ENCODE measurements around the gene OR2AE1. TPM values are rescaled to one million over a fixed set of nuclear protein-coding genes. Genes with fewer than 3 reads are reported as not detected.

The OR2AE1 gene
- total and polyA plus RNA-seq, 9 of the 15 experiments (the other 6 are each of a cell fraction or from before 2014, with no cell fraction given): 0.27 TPM; not detected in 8

DNA sequence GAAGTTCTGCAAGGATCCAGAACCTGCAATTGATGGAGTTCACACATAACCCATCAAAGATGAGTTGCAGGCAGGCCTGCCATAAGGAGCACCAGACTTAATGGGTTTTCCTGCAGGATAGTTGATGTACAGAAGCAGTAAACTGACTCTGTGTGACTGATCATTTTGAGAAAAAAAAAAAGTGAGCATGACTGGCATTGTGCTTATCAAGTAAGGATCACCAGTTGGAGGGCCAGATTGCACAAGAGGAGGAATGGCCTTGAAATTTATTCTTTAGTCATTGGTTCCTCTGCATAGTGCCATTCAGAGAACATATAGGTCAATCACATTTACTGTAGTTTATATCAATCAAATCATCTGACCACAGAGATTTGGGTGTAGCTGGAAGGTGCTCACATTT is 45.2 kb downstream of the OR2AE1 start:
- ATAC-seq: no peak; the same call in 2 of the 3 replicates
- H3K4me2 ChIP-seq (ENCODE audit: insufficient read depth, low read length): 0 out of 2 replicates have a peak overlapping the region, but pooled peaks have one; percentile 1
- FAIRE-seq: no peak
- intact Hi-C loops (cut with micrococcal nuclease): loop anchor here (5.0 kb wide), 1 partner anchor 39 kb away; no protein-coding TSS in a partner anchor
- ChIA-PET POLR2A (interaction anchor here (1.4 kb wide), 1 partner anchor 8 kb away, joined by 5 read pairs; no protein-coding TSS in a partner anchor), CTCF (ENCODE audit: low intra/inter-chr PET ratio) (interaction anchor here (0.6 kb wide), 1 partner anchor 1214 kb away, joined by 3 read pairs; no protein-coding TSS in a partner anchor)
- no peaks in the 10 kb centered on the region for H3K9me3 ChIP-seq (replicated peaks; ENCODE audit: control insufficient read depth, insufficient read depth, low read depth, low read length)
- BruUV-seq (replicated peaks): no TSS peak
- no peak overlapping the region for H3K9ac ChIP-seq (ENCODE audit: insufficient read depth in 1 of 2, low read depth in 2 of 2, low read length in 2 of 2)
- no peaks in the 10 kb centered on the region for H3K36me3 ChIP-seq (ENCODE audit: control insufficient read depth, insufficient read depth, low read length)
- H3K4me1 ChIP-seq (replicated peaks in 1 of 2; ENCODE audit: control insufficient read depth in 2 of 2, insufficient read depth in 2 of 2, low read length in 2 of 2): peaks cover 4 to 65% of the 10 kb centered on the region in 2 experiments
- no peak overlapping the region for H3K27ac ChIP-seq (ENCODE audit: extremely low read depth, low read depth, low read length)
- H3K79me2 ChIP-seq (ENCODE audit: control insufficient read depth, insufficient read depth, low read length): no peaks in the 10 kb centered on the region
- H4K20me1 ChIP-seq (replicated peaks; ENCODE audit: control insufficient read depth, insufficient read depth, low read length): no peaks in the 10 kb centered on the region
- no peak overlapping the region for H3K4me3 ChIP-seq
- no peaks in the 10 kb centered on the region for H3K27me3 ChIP-seq (ENCODE audit: control insufficient read depth in 2 of 2, insufficient read depth in 2 of 2, low read length in 2 of 2)
- H2AFZ ChIP-seq (ENCODE audit: low read depth, low read length): 0 out of 2 replicates have a peak overlapping the region, but pooled peaks have one; percentile 4
- H3K9me1 ChIP-seq (ENCODE audit: control insufficient read depth, insufficient read depth, low read length): no peaks in the 10 kb centered on the region
- in situ Hi-C loops (cut with MboI): no loop called here
- peak in 1 of 4 experiments; percentile 50 for DNase-seq (ENCODE audit: extremely low read depth in 1 of 4, low spot score in 3 of 4)
- TF ChIP-seq BDP1 (IDR thresholded peaks at IDR 0.05; ENCODE audit: insufficient read depth, insufficient read length) (no peak), ZNF395 (CRISPR knock-in tag; IDR thresholded peaks at IDR 0.05) (no peak), ZNF140 (CRISPR knock-in tag; IDR thresholded peaks at IDR 0.05) (no peak), NCOA4 (IDR thresholded peaks at IDR 0.05; ENCODE audit: partially characterized antibody) (no peak), BMI1 (IDR thresholded peaks at IDR 0.05; ENCODE audit: low read length) (no peak), ZKSCAN3 (CRISPR knock-in tag; IDR thresholded peaks at IDR 0.05) (no peak), PPARD (CRISPR knock-in tag; IDR thresholded peaks at IDR 0.05) (no peak), GTF2F1 (IDR thresholded peaks at IDR 0.05; ENCODE audit: low read depth, low read length) (no peak), IRF9 (tag; IDR thresholded peaks at IDR 0.05) (peak; percentile 74), RAD21 (CRISPR knock-in tag; conservative IDR thresholded peaks at IDR 0.05 in 1 of 2, IDR thresholded peaks at IDR 0.05 in 1 of 2) (no peak)
- TF ChIP-seq, protein P1, sequence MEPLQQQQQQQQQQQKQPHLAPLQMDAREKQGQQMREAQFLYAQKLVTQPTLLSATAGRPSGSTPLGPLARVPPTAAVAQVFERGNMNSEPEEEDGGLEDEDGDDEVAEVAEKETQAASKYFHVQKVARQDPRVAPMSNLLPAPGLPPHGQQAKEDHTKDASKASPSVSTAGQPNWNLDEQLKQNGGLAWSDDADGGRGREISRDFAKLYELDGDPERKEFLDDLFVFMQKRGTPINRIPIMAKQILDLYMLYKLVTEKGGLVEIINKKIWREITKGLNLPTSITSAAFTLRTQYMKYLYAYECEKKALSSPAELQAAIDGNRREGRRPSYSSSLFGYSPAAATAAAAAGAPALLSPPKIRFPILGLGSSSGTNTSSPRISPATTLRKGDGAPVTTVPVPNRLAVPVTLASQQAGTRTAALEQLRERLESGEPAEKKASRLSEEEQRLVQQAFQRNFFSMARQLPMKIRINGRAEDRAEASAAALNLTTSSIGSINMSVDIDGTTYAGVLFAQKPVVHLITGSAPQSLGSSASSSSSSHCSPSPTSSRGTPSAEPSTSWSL (CRISPR knock-in tag; IDR thresholded peaks at IDR 0.05; ENCODE audit: borderline replicate concordance): no peak
- TF ChIP-seq, protein P2, sequence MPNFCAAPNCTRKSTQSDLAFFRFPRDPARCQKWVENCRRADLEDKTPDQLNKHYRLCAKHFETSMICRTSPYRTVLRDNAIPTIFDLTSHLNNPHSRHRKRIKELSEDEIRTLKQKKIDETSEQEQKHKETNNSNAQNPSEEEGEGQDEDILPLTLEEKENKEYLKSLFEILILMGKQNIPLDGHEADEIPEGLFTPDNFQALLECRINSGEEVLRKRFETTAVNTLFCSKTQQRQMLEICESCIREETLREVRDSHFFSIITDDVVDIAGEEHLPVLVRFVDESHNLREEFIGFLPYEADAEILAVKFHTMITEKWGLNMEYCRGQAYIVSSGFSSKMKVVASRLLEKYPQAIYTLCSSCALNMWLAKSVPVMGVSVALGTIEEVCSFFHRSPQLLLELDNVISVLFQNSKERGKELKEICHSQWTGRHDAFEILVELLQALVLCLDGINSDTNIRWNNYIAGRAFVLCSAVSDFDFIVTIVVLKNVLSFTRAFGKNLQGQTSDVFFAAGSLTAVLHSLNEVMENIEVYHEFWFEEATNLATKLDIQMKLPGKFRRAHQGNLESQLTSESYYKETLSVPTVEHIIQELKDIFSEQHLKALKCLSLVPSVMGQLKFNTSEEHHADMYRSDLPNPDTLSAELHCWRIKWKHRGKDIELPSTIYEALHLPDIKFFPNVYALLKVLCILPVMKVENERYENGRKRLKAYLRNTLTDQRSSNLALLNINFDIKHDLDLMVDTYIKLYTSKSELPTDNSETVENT (CRISPR knock-in tag; IDR thresholded peaks at IDR 0.05): no peak
- TF ChIP-seq, protein P3, sequence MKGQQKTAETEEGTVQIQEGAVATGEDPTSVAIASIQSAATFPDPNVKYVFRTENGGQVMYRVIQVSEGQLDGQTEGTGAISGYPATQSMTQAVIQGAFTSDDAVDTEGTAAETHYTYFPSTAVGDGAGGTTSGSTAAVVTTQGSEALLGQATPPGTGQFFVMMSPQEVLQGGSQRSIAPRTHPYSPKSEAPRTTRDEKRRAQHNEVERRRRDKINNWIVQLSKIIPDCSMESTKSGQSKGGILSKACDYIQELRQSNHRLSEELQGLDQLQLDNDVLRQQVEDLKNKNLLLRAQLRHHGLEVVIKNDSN (CRISPR knock-in tag; IDR thresholded peaks at IDR 0.05): no peak

Data from K562 (cell line).